ENCODE data around the gene ACHE. TPM values are rescaled to one million over a fixed set of nuclear protein-coding genes. Genes with fewer than 3 reads are reported as not detected.

The ACHE gene
- total and polyA plus RNA-seq, 2 of the 13 experiments (the other 11 are each of a cell fraction or from before 2014, with no cell fraction given) = 0.18 to 0.40 TPM

DNA sequence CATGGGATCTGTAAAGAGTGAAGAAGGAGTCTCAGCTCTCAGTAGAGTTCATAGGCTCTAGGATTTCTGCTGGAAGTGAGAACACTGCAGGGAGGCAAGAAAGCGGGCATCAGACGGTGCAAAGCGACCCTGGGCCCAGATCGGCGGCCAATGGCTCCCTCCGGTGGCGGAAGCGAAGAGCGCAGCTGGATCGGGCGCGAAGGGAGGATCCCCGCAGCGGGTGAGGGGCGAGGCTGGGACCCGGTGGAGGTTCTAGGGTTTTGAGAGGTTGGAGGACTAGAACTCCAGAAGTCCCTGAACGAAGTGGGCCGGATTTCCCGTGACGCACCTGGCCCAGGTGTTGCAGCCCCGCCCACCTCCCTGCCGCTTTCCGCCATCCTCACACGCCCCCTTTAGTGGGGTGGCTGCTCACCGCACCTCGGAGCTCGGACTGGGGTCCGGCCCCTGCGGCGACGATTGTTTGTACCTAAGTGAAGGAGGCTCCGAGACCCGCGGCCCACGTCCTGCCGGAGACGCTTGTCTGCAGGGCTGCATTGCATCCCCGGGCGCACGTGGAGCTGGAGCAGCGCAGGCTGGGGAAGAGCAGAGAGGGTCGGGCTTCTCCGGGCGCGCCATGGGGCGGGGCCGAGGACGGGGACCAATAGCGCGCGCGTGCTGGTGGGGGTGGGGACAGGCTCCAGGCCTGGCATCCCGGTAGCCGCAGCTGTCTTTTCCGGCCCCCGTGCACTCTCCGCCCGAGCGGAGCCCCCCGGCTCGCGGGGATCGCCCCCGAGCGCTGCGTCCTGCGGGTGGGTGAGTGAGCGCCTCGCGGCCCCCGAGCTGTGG lies 43.4 kb downstream of the ACHE start, which contains the start of gene SLC12A9 (continued):
- TF ChIP-seq, protein P1, sequence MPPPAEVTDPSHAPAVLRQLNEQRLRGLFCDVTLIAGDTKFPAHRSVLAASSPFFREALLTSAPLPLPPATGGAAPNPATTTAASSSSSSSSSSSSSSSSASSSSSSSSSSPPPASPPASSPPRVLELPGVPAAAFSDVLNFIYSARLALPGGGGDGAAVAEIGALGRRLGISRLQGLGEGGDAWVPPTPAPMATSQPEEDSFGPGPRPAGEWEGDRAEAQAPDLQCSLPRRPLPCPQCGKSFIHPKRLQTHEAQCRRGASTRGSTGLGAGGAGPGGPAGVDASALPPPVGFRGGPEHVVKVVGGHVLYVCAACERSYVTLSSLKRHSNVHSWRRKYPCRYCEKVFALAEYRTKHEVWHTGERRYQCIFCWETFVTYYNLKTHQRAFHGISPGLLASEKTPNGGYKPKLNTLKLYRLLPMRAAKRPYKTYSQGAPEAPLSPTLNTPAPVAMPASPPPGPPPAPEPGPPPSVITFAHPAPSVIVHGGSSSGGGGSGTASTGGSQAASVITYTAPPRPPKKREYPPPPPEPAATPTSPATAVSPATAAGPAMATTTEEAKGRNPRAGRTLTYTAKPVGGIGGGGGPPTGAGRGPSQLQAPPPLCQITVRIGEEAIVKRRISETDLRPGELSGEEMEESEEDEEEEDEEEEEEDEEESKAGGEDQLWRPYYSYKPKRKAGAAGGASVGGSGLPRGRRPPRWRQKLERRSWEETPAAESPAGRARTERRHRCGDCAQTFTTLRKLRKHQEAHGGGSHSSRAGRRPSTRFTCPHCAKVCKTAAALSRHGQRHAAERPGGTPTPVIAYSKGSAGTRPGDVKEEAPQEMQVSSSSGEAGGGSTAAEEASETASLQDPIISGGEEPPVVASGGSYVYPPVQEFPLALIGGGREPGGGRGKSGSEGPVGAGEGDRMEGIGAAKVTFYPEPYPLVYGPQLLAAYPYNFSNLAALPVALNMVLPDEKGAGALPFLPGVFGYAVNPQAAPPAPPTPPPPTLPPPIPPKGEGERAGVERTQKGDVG (CRISPR knock-in tag; IDR thresholded peaks at IDR 0.05; ENCODE audit: borderline replicate concordance) = peak; percentile 76; the same call in 1 of the 2 replicates
- TF ChIP-seq ZNF572 (CRISPR knock-in tag; IDR thresholded peaks at IDR 0.05) (peak; percentile 87; the same call in 1 of the 2 replicates), HIC2 (CRISPR knock-in tag; IDR thresholded peaks at IDR 0.05; ENCODE audit: low read depth) (no peak), POLR2A (IDR thresholded peaks at IDR 0.05; ENCODE audit: insufficient read depth in 1 of 2, low read depth in 2 of 2, low read length in 2 of 2) (peak in 1 of 2 experiments; percentile 59; a peak in 2 of 4 replicates), ZBTB43 (CRISPR knock-in tag; conservative IDR thresholded peaks at IDR 0.05) (no peak), ZNF414 (CRISPR knock-in tag; IDR thresholded peaks at IDR 0.05) (0 out of 2 replicates have a peak, but pooled peaks have one; percentile 13), CEBPZ (IDR thresholded peaks at IDR 0.05; ENCODE audit: low read length) (no peak), ZBTB8A (CRISPR knock-in tag; IDR thresholded peaks at IDR 0.05; ENCODE audit: borderline replicate concordance, low read depth) (no peak), LBX2 (CRISPR knock-in tag; IDR thresholded peaks at IDR 0.05; ENCODE audit: borderline replicate concordance) (no peak), ZNF382 (CRISPR knock-in tag; IDR thresholded peaks at IDR 0.05; ENCODE audit: borderline replicate concordance) (no peak), ZNF44 (CRISPR knock-in tag; IDR thresholded peaks at IDR 0.05) (peak; percentile 29; the same call in 1 of the 2 replicates)
- TF ChIP-seq, protein P2, sequence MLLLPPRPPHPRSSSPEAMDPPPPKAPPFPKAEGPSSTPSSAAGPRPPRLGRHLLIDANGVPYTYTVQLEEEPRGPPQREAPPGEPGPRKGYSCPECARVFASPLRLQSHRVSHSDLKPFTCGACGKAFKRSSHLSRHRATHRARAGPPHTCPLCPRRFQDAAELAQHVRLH (CRISPR knock-in tag; IDR thresholded peaks at IDR 0.05; ENCODE audit: borderline replicate concordance, low read depth) = peak; percentile 53; the same call in 1 of the 2 replicates
- TF ChIP-seq, protein P3, sequence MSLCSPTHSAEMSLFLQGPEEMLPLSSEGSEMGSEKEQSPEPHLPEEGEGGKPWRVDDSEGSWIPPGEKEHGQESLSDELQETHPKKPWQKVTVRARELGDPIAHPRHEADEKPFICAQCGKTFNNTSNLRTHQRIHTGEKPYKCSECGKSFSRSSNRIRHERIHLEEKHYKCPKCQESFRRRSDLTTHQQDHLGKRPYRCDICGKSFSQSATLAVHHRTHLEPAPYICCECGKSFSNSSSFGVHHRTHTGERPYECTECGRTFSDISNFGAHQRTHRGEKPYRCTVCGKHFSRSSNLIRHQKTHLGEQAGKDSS (CRISPR knock-in tag; IDR thresholded peaks at IDR 0.05; ENCODE audit: borderline replicate concordance, low read depth) = peak; percentile 42; the same call in 1 of the 2 replicates

Measured in HepG2 (cell line).